A549 (cell line): ENCODE measurements around the gene TGFB3.

Experiments used
- CEBPB ChIP-seq, 2 experiments: fragments of >200 bp in 1 of 2; sonication (Bioruptor Twin) in 1 of 2; formaldehyde crosslinking in 1 of 2; IDR thresholded peaks; 2 replicates each; pipeline ENCODE4 v1.6.1; 2012 to 2016
- KDM1A ChIP-seq: fragments of 200-600 bp; sonication (generic); IDR thresholded peaks from 2 replicates; pipeline ENCODE4 v1.6.1; 2016; ENCODE audit warnings: low read depth, mild to moderate bottlenecking
- POLR2AphosphoS2 ChIP-seq: conservative IDR thresholded peaks from 2 replicates; pipeline ENCODE4 v1.6.1; 2012; ENCODE audit warnings: low read length, improper control_type of control experiment, inconsistent platforms
- TF ChIP-seq, protein P1 (sequence below): fragments of >200 bp; sonication (Bioruptor Twin); formaldehyde crosslinking; IDR thresholded peaks from 3 replicates; pipeline ENCODE4 v1.5.1; 2016
- TF ChIP-seq, protein P2 (sequence below): fragments of 150-350 bp; IDR thresholded peaks from 2 replicates; pipeline ENCODE4 v1.6.1; 2014; ENCODE audit warnings: low read depth, mild to moderate bottlenecking, low read length

DNA sequence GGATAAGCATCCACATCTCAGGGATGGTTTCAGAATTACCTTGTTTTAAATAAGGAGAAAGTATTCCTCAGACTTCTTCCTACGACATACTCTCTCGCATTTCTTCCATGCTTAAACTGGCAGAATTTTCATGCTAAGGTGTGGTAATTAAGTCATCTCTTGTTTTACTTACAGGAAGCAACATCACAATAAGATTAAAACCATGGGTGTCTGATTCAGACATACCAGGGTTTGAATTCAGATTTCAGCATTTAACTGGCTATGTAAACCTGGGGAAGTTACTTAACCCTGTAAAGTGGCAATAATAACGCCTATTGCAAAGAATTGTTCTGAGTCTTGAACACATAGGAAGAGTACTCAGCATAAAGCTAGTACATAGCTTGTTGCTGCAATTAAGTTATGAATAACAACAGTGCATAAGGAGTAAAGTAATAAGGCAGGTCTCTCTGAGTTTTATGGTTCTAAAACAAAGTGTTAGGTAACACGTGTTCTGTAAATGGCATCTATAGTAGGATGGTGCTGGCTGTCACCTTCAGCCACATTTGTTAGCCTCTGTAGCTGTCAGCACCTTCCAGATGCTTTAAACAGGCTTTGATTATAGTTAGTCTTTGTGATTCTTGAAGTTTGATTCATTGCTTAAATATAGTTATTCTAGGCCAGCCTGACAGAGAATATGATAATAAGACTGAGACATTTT lies 42.6 kb upstream of the TGFB3 start:
- TF ChIP-seq, protein P1, sequence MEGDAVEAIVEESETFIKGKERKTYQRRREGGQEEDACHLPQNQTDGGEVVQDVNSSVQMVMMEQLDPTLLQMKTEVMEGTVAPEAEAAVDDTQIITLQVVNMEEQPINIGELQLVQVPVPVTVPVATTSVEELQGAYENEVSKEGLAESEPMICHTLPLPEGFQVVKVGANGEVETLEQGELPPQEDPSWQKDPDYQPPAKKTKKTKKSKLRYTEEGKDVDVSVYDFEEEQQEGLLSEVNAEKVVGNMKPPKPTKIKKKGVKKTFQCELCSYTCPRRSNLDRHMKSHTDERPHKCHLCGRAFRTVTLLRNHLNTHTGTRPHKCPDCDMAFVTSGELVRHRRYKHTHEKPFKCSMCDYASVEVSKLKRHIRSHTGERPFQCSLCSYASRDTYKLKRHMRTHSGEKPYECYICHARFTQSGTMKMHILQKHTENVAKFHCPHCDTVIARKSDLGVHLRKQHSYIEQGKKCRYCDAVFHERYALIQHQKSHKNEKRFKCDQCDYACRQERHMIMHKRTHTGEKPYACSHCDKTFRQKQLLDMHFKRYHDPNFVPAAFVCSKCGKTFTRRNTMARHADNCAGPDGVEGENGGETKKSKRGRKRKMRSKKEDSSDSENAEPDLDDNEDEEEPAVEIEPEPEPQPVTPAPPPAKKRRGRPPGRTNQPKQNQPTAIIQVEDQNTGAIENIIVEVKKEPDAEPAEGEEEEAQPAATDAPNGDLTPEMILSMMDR: no peak
- no peak for TF ChIP-seq CEBPB (IDR thresholded peaks at IDR 0.05)
- no peak for TF ChIP-seq POLR2AphosphoS2
- TF ChIP-seq, protein P2, sequence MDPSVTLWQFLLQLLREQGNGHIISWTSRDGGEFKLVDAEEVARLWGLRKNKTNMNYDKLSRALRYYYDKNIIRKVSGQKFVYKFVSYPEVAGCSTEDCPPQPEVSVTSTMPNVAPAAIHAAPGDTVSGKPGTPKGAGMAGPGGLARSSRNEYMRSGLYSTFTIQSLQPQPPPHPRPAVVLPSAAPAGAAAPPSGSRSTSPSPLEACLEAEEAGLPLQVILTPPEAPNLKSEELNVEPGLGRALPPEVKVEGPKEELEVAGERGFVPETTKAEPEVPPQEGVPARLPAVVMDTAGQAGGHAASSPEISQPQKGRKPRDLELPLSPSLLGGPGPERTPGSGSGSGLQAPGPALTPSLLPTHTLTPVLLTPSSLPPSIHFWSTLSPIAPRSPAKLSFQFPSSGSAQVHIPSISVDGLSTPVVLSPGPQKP: no peak
- no peak for TF ChIP-seq KDM1A
